Activated naive CD4-positive, alpha-beta T cell treated with anti-CD3 and anti-CD28 coated beads, Interleukin-2, amount 50 U/mL, for 72 hours (primary cell): ENCODE measurements around the gene CCNL2. TPM values are rescaled to one million over a fixed set of nuclear protein-coding genes. Genes with fewer than 3 reads are reported as not detected.
A peak's percentile ranks its signal among the peaks of the same experiment; 100 is the strongest.
"Not testable (repeated sequence)": the region's sequence is repeated elsewhere in the genome, so short reads cannot be mapped to it uniquely, and the experiment has no call there.

Experiments used
- ATAC-seq, 2 donors: fragments of 150-1000 bp; cut with Tn5 transposase; 2 replicates each; pipeline ENCODE4 v1.10.0; 2021; ENCODE audit warnings: mild to moderate bottlenecking in 2 of 2, moderate library complexity in 2 of 2
- DNase-seq, 2 donors: peaks; one replicate each; pipeline ENCODE4 v3.0.0; 2021 to 2022; ENCODE audit warnings: low spot score in 2 of 2
- H3K27ac Mint-ChIP-seq, 2 donors: one replicate each; pipeline ENCODE4 v1.8.0; 2022; ENCODE audit warnings: mild to moderate bottlenecking in 2 of 2, mixed read lengths in 2 of 2
- H3K36me3 Mint-ChIP-seq, 2 donors: one replicate each; pipeline ENCODE4 v1.8.0; 2022; ENCODE audit warnings: mixed read lengths in 2 of 2
- H3K9me3 Mint-ChIP-seq, 2 donors: one replicate each; pipeline ENCODE4 v1.8.0; 2022; ENCODE audit warnings: mixed read lengths in 2 of 2
- total RNA-seq, 2 donors: library from RNA; stranded (reverse); gene quantifications; one replicate each; pipeline ENCODE4 v1.2.3, GENCODE V29; 2022

CCNL2 gene
- total RNA-seq, 2 donors from 2014 or later: 108 to 174 TPM

- Mint-ChIP-seq H3K9me3 (no peaks in the 10 kb centered on the region), H3K36me3 (no peaks in the 10 kb centered on the region), H3K27ac (no peak overlapping the region)
- ATAC-seq (no peak), DNase-seq (no peak)
Observed at GRCh38 chr1:1425426-1425752, 26.3 kb upstream of the CCNL2 start.

DNA sequence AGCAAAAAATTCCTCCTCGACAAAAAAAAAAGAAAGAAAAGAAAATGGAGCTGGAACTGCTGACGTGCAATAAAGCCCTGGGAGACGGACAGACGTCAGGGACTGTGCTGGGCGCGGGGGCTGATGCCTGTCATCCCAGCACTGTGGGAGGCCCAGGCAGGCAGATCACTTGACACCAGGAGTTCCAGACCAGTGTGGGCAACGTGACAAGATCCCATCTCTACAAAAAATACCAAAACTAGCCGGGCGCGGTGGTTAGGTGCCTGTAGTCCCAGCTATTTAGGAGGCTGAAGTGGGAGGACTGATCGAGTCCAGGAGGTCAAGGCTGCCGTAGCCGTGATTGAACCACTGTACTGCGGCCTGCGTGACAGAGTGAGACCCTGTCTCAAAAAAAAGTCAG lies 25.6 kb upstream of the CCNL2 start:
- no peak for ATAC-seq
- no peak for DNase-seq
- Mint-ChIP-seq H3K27ac (no peak overlapping the region), H3K36me3 (no peaks in the 10 kb centered on the region), H3K9me3 (no peaks in the 10 kb centered on the region)

- Mint-ChIP-seq H3K27ac (no peak overlapping the region), H3K36me3 (no peaks in the 10 kb centered on the region), H3K9me3 (no peaks in the 10 kb centered on the region)
- DNase-seq (no peak), ATAC-seq (no peak)
Observed at GRCh38 chr1:1423245-1423597, 24.1 kb upstream of the CCNL2 start.

DNA sequence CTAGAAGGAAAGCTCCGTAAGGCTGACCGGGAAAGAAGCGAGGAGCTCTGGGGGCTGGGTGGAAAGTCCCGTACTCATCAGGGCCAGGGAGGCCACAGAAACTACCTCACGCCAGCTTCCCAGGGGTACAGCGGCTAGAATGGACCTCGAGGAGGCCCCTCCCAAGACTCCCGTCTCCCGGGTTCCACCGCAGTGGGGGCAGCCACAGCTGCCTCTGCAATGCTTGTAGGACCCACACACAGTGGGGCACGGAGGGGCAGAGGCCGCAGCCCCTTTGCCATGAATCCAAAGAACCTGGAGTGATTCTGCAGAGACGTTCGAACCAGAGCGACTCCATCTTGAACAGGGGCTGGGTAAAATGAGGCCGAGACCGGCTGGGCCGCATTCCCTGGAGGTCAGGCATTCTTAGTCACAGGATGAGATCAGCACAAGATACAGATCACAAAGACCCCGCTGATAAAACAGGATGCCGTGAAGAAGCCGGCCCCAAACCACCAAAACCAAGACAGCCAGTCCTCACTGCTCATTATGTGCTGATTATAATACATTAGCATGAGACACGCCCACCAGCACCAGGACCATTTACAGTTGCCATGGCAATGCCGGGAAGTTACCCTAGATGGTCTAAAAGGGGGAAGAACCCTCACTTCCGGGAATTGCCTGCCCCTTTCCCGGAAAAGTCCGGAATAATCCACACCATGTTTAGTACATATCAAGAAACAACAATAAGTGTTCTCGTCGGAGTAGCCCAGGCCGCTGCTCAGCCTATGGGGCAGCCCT lies 23.5 kb upstream of the CCNL2 start:
- Mint-ChIP-seq H3K36me3 (no peaks in the 10 kb centered on the region), H3K27ac (no peak overlapping the region), H3K9me3 (no peaks in the 10 kb centered on the region)
- no peak for DNase-seq
- peak in 1 of 2 donors; percentile 37 for ATAC-seq

DNA sequence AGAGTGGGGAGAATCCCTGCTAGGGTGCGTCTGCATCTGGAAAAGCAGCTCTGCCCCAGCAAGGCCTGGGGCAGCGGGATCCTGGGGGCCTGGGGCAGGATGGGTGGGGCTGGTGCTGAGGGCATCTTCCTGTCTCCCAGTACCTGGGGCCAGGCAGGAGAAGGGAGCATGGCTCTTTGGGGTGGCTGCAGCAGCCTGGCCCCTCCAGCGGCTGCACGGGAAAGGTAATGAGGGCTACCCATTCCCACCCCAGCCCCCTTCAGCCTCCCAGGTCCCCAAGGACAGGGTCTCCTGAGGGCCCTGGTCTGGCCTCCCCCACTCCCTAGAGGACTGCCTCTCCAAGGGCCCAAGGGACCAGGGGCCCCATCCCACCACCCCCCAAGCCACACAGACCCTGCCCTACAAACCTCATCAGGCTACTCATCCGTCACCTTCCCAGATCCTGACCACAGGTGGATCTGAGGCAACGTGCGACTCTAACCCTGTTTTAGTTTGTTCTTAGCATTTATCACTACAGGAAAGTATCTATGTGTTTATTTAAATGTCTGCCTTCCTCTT lies 22.9 kb upstream of the CCNL2 start:
- no peak overlapping the region for H3K27ac Mint-ChIP-seq
- DNase-seq (no peak), ATAC-seq (no peak)
- no peaks in the 10 kb centered on the region for H3K36me3 Mint-ChIP-seq
- no peaks in the 10 kb centered on the region for H3K9me3 Mint-ChIP-seq

- Mint-ChIP-seq H3K9me3 (no peaks in the 10 kb centered on the region), H3K27ac (no peak within 1 kb of the TSS)
- no peak for ATAC-seq
Observed at GRCh38 chr1:1421147-1421906, 22.2 kb upstream of the CCNL2 start, which contains the start of gene ANKRD65. Gene ANKRD65 (minus strand): TSS chr1:1421276. CDS start chr1:1421005, 271 bp downstream.

DNA sequence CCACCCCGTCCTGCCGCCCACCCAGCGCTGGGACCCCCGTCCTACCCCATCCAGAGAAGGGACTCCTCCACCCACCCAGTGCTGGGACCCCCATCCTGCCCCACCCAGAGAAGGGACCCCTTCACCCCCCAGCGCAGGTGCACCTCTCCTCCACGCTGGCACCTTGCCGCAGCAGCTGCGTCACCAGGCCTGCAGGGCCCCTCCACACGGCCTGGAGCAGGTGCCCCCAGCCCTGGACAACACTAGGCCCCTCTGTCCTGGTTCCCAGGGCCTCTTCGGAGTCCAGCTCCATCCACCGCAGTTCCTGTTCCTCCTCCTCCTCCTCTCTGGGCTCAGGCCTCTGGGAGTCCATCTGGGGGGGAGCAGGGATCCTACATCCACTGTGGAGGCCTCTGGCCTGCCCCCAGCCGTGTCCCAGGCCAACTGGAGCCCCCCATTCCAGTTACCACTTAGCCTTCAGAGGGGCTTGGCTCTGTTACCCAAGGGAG lies 21.6 kb upstream of the CCNL2 start:
- Mint-ChIP-seq H3K9me3 (no peaks in the 10 kb centered on the region), H3K27ac (no peak overlapping the region), H3K36me3 (no peaks in the 10 kb centered on the region)
- no peak for DNase-seq
- no peak for ATAC-seq

More at GRCh38 chr1:1421147-1421906, 22.2 kb upstream of the CCNL2 start, which contains the start of gene ANKRD65:
- no peaks in the 10 kb centered on the region for H3K36me3 Mint-ChIP-seq
- DNase-seq: no peak

DNA sequence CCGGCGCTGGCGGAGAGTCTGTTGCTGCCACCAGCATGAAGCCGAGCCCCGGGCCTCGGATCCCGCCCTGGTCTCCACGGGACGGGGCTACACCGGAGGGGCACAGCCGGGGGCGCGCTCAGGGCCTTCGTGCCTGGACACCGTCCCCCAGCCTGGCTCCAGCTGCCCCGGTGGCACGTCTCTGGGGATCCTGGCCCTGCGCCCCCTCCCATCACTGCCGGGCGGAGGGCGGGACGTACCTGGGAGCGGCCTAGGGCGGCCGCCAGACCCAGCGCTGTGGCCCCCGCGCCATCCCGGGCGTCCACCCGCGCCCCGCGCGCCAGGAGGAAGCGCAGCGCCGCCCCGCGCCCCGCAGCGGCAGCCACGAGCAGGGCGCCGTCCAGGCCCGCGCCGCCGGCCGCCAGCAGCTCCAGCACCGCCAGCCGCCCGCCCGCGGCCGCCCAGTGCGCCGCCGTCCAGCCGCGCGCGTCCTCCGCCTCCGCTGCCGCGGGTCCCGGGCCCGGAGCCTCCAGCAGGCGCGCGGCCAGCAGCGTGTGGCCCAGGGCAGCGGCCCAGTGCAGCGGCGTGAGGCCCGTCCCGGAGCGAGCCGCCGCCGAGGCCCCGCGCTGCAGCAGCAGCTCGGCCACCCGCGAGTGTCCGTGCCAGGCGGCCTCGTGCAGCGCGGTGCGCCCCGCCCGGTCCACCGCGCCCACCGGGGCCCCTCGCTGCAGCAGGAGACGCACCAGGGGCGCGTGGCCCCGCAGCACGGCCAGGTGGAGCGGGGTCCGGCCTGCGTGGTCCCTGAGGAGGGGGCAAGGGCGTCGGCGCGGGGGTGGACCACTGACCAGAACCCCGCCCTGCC lies 20.9 kb upstream of the CCNL2 start:
- DNase-seq (no peak), ATAC-seq (peak; percentile 50 to 57)
- no peaks in the 10 kb centered on the region for H3K36me3 Mint-ChIP-seq
- H3K9me3 Mint-ChIP-seq: no peaks in the 10 kb centered on the region
- H3K27ac Mint-ChIP-seq: no peak overlapping the region

DNA sequence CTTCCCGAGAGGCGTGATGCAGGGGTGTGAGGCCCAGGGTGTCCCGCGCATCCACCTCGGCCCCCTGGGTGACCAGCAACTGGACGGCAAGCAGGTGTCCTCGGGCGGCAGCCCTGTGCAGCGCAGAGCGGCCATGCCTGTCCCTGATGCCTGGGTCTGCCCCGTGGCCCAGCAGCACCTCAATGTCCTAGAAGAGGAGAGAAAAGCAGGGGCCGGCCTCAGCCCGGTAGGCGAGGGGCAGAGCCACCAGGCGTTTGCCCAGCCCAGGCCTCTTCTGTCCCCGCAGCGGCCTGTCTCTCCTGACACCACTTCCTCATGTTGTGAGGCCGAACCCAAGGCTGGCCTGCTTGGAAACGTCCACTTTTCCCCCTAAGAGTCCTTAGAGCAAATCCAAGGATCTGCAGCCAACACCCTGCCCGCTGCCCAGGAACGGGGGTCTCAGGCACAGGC lies 20.3 kb upstream of the CCNL2 start:
- Mint-ChIP-seq H3K9me3 (no peaks in the 10 kb centered on the region), H3K27ac (no peak overlapping the region), H3K36me3 (no peaks in the 10 kb centered on the region)
- no peak for ATAC-seq
- DNase-seq: no peak

- Mint-ChIP-seq H3K27ac (peak overlapping the region in 1 of 2 donors; percentile 62), H3K36me3 (no peaks in the 10 kb centered on the region), H3K9me3 (no peaks in the 10 kb centered on the region)
- ATAC-seq: no peak
- no peak for DNase-seq
Observed at GRCh38 chr1:1418464-1419362, 19.6 kb upstream of the CCNL2 start.

GRCh38 chr1:1417825-1418463 lies 18.8 kb upstream of the CCNL2 start:
- not testable (repeated sequence) for H3K36me3 Mint-ChIP-seq, DNase-seq, H3K9me3 Mint-ChIP-seq
- ATAC-seq: peak in 1 of 2 donors; percentile 58
- peak overlapping the region in 1 of 2 donors; percentile 62 for H3K27ac Mint-ChIP-seq

- ATAC-seq, H3K9me3 Mint-ChIP-seq, H3K36me3 Mint-ChIP-seq, DNase-seq: not testable (repeated sequence)
- peak overlapping the region in 1 of 2 donors; percentile 78 for H3K27ac Mint-ChIP-seq
Observed at GRCh38 chr1:1417396-1417795, 18.3 kb upstream of the CCNL2 start.

GRCh38 chr1:1415751-1416150 lies 16.6 kb upstream of the CCNL2 start:
- Mint-ChIP-seq H3K27ac (no peak overlapping the region), H3K9me3 (no peaks in the 10 kb centered on the region), H3K36me3 (no peaks in the 10 kb centered on the region)
- DNase-seq: no peak
- ATAC-seq: no peak

DNA sequence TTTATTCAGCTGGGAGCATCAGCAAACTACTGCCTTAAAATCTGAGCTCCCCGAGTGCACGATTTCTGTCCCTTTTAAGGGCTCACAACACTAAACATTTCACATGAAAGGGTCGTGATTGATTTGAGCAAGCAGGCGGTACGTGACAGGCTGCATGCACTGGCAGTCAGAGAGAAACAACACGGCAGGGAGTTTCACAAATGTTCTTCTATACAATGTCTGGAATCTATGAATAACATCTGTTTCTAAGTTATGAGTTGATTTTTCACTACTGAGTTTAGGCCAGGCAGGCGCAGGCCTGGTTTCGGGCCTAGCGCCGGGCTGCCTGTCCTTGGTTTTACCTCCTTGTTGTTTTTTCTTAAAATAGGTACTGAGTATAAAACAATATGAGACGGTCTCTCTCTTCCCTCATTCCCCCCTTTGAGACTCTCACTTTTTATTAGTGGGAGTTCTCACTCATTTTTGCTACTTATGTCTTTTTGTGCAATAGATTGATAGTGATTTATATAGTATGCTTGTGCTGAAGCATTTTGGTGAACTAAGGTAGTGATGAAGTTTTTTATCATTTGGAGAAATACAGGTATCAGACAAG lies 13.3 kb upstream of the CCNL2 start:
- not testable (repeated sequence) for H3K27ac Mint-ChIP-seq, DNase-seq, H3K36me3 Mint-ChIP-seq, H3K9me3 Mint-ChIP-seq
- peak in 1 of 2 donors; percentile 55 for ATAC-seq

GRCh38 chr1:1411626-1412025 lies 12.5 kb upstream of the CCNL2 start:
- H3K36me3 Mint-ChIP-seq: peaks cover 0 to 10% of the 10 kb centered on the region in 2 donors
- ATAC-seq (no peak), DNase-seq (no peak)
- peak overlapping the region in 1 of 2 donors; percentile 59 for H3K27ac Mint-ChIP-seq
- no peaks in the 10 kb centered on the region for H3K9me3 Mint-ChIP-seq
